ENCODE results near the gene NOL9.

- TF ChIP-seq CTCF (IDR thresholded peaks at IDR 0.05) = no peak
- peak; percentile 27 for TF ChIP-seq POLR2A (IDR thresholded peaks at IDR 0.05)
These were observed 47.0 kb upstream of the NOL9 start for GRCh38 chr1:6601049-6601922.
